NK-92 (cell line): ENCODE measurements around the gene GMDS.

Source experiments
- DNase-seq: peaks from one replicate; lab custom pipeline; 2025; ENCODE audit not compliant: unreplicated experiment; lab: John Stamatoyannopoulos, UW

Gene GMDS

DNA sequence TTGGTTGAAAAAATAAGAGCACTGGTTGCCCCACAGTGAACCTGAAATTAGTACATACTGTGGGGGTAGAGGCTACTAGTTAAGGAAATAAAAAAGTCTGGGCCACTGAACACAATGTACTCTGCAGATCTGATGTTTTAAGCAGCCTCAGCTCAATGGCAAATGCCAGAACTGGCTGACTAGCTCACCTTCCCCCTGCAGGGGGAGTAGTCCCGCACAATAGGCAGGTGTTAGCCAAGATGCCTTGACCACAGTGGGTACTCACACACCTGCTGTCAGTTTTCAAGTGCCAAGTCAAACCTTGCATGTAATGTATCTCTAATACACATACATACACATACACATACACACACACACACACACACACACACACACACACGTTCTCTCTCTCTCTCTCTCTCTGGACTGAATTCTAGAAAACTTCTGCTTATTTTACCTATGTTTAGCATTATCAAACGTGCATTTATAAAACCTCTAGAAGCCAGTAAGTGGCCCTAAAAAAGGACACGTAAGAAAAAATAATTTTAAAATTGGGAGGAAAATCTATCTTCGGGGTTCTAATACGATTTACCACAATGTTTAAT is 36.1 kb downstream of the GMDS start:
- no peak for DNase-seq

GRCh38 chr6:2208468-2208867 is 36.9 kb downstream of the GMDS start:
- no peak for DNase-seq

DNA sequence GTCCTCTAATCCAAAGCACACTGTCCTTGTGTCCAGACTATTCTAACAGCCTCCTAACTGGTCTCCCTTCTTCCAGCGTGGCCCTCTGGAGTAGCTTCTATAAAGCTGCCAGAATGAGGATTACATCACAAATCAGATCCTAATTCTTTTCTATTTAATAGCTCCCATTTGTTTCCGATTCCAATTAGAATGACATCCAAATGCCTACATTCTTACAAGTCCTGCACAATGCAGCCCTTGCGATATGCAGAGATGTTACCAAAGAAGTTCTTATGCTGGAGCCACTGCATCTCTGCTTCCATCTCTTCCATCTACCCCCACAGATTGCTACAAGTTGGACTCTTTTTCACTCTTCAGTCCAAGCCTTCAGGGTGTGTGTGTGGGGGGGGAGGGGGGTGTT is 40.0 kb downstream of the GMDS start:
- no peak for DNase-seq

- no peak for DNase-seq
Observed at GRCh38 chr6:2204272-2204671, 41.1 kb downstream of the GMDS start.

- no peak for DNase-seq
Observed at GRCh38 chr6:2203264-2203663, 42.1 kb downstream of the GMDS start.

DNA sequence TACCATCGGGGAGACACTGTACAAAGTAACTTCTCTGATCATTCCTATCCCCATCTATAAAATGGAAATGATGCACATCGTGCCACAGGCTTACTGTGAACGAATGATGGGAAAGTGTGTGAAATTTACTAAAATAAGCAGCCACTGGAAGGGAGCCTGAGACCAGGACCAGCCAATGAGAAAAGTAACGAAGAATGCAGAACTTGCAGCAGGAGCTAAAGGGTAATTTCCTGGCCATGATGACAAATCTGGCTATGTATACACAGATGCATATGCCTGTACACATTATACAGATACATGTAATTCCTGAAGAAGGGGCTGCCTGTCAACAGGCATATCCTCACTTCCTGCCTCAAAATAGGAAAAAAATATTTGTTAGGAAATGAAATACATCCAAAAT is 47.4 kb downstream of the GMDS start:
- DNase-seq, result no peak

- DNase-seq, result no peak
Observed at GRCh38 chr6:2197177-2197671, 48.2 kb downstream of the GMDS start.

- DNase-seq, result no peak
Observed at GRCh38 chr6:2196079-2196679, 49.2 kb downstream of the GMDS start.

- DNase-seq, result no peak
Observed at GRCh38 chr6:2194643-2195042, 50.8 kb downstream of the GMDS start.

GRCh38 chr6:2193931-2194330 is 51.5 kb downstream of the GMDS start:
- no peak for DNase-seq

- DNase-seq, result no peak
Observed at GRCh38 chr6:2192976-2193375, 52.4 kb downstream of the GMDS start.

DNA sequence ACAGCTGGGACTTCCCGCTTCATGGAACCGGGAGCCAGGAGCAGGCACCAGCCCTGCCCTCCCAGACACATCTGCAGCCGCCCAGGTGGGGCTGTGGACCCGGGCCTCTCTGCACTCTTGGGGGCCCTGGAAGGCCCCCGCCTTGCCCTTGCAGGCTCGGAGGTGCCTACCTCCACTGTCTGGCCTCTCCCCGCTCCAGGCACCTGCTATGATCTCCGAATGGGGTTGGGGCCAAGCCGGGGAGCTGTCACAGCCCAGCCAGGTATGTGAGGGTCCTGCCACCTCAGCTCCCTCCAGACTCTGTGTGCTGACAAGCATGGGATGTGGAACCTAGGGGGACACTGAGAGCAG is 54.0 kb downstream of the GMDS start:
- no peak for DNase-seq

DNA sequence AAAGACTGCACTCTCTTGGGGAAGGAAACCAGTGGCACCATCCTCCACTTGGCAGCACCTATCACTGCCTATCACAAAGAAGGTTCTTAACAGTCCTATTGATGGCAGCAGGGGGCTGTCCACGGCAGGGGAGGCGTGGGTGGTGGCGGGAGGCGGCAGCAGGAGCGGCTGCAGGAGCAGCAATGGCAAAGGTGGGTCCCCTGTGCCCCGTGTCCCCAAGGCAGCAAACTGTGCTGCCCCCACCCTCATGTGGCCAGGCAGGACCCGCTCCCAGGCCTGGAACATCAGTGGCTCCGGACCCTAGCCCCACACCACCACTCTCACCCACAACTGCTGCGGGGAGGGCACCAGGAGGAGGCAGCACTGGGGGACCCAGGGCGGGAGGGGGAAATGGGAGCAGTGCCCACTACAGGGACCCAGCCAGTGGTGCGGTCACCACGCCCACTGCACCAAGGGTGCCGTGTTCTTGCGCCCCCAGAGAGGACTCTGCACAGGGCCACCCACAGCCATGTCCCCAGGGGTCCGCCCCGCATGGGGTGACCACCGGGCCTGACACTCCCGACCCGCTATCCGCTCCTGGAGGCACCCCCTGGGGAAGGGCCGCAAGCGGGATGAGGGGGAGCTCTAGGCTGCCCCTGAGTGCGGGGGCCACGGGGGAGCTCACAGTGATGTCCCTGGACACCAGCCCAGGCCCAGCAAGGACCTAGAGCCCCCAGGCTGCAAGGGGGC is 54.6 kb downstream of the GMDS start:
- no peak for DNase-seq

GRCh38 chr6:2188856-2189384 is 56.5 kb downstream of the GMDS start:
- no peak for DNase-seq

DNA sequence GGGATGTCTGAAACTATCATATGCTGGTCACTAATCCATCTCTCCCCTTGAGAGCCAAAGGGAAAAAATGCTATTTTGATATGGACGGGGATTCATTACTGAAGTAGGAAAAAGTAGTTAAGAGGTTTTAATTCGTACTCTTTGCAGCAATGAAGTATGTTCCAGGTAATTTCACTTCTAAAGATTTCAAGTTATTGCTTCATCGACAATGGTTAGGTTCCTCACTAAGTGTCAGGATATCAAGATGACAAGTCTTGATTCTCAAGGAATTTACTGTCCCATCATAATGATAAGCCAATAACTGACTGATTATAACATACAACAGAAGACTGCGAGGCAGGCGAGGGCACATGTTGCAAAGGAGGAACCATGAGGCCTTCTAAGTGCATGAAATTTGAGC is 57.0 kb downstream of the GMDS start:
- no peak for DNase-seq

DNA sequence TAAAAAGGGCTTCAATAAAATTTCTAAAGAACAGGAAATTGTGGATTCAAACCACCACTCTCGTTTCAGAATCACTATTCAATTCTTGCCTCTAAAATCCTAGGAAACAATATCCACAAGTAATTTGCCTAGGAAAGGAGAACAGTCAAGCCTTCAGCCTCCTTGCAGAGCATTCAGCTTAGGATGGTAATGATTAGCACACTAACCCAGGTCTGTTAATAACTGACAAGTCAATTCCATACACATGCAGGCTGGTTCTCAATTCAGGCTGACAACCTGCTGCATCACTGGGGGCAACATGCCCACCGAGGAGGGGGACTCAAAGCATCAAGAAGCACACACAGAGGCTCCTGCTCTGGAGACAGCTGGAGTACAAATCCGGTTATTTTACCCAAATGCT is 57.6 kb downstream of the GMDS start:
- DNase-seq, result no peak

DNA sequence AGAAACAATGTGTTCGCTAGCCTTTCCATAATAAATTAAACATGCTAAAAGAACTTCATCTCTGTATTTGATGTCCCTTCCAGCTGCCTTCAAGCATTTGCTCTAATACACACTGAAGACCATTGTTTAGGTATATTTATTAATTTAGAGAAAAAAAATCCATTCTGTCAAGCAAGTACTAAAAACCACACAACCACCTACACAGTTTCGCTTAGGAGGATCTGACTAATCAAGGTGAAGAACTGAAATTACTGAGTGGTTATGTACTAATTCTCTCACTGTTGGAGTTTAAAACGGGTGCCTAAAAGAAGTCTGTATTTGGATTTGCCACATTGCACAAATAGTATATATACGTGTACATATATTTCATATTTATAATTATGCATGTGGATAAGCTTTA is 58.9 kb downstream of the GMDS start:
- DNase-seq, result no peak

GRCh38 chr6:2185466-2185865 is 59.9 kb downstream of the GMDS start:
- no peak for DNase-seq

DNA sequence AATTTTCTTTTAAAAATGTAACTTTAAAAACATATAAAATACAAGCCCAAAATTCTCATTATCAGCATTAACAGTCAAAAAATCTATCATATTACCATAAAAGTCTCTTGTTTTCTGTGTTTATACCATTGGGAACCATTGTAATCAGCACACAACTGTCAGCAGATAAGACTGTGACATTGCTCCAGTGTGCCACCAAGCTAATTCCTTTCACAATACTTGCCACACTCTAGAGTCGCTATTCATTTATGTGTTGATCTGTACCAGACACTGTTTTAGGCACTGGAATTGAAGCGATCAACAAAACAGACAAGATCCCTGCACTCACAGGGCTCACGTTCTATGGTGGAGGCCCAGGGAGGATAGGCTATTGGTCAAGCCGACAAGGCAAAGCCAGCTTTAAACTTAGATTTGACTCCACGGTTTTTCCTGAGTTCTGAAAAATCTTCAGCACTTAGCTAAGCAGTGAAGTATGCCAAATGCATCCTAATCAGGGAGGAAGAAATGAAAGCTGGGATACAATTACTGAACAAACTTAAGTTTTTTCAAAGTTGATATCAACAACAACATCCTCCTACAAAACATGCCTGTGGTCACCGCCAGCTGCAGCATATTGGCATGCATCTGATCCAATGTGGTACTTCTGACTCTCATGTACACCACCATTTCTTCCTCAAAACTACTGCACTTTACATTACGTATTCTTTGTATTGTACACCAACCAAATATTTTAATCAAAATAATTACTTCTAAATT is 60.5 kb downstream of the GMDS start:
- no peak for DNase-seq

GRCh38 chr6:2183752-2184151 is 61.7 kb downstream of the GMDS start:
- DNase-seq, result no peak

DNA sequence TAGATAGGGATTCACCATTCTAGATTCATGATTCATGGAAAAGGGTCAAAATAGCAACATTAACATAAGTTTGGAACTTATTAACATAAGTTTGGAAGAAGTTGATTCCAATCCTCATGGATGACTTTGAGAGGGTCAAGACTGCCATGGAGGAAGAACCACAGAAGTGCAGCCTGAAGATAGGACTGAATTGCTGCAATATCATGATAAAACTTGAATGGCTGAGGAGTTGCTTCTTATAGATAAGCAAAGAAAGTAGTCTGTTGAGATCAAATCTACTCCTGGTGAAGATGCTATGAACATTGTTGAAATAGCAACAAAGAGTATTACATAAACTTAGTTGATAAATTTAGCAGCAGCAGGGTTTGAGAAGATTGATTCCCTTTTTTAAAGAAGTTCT is 62.2 kb downstream of the GMDS start:
- no peak for DNase-seq

- no peak for DNase-seq
Observed at GRCh38 chr6:2182251-2182650, 63.2 kb downstream of the GMDS start.
